ENCODE results near the gene DDIT4. TPM values are rescaled to one million over a fixed set of nuclear protein-coding genes. Genes with fewer than 3 reads are reported as not detected.

The DDIT4 gene
- total and polyA plus RNA-seq, 9 of the 15 experiments (the other 6 are each of a cell fraction or from before 2014, with no cell fraction given) = 8.2 to 675 (median 159) TPM

DNA sequence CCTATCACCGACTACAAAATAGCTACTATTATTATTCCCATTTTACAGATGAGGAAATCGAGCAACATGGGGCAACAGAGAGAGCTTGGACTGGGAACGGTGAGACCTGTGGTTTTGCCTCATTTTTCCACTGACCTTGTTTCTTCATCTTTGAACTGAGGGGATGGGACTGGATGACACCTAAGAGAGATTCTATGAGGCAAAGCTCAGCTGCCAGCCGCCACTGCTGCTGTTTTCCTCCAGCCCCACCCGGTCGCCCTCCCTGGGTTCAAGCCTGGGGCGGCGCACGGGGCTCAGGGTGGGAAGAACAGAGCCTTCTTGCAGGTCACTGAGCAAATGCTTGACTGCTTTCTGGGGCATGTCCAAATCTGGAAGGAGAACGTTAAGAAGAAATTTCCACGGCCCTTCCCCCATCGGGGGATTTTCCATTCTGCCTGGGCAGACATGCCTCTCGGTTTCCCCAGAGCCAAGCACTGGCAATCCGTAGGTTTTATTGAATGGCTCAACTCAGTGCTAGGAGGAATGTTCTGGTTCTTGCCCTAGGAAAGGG, 12.3 kb downstream of the DDIT4 start (continued):
- no peak for TF ChIP-seq ELF2 (CRISPR knock-in tag; IDR thresholded peaks at IDR 0.05)
- peak; percentile 39; the same call in 1 of the 2 replicates for TF ChIP-seq HDAC2 (IDR thresholded peaks at IDR 0.05)

DNA sequence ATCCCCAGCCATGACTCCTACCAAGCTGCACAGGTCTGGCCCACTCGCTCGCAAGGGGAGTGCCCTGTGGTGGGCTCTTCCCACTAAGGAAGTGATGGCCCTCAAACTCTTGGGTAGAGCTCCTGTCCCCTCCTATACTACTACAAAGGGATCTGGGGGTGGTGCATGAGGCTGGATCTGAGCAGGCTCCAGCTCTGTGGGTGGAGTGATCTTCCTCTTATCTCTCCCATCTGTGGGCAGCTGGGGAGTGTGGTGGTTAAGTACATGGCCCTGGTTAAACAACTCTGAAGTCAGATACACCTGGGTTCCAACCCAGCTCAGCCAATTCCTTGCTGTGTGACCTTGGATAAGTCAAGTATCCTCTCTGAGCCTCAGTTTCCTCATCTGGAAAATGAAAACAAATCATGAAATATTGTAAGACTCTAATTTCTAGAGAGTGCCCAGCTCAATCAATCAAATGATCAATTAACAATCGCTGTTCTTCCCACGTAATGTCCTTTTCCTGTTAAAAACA, 17.4 kb downstream of the DDIT4 start:
- H4K20me1 ChIP-seq (replicated peaks; ENCODE audit: control insufficient read depth, insufficient read depth, low read length) = no peaks in the 10 kb centered on the region
- DNase-seq (ENCODE audit: extremely low read depth in 1 of 4, low spot score in 3 of 4) = peak; percentile 85 to 92 (median 90)
- peak overlapping the region; percentile 39 to 87; a peak in 3 of 4 replicates for H3K9ac ChIP-seq (ENCODE audit: insufficient read depth in 1 of 2, low read depth in 2 of 2, low read length in 2 of 2)
- no peaks in the 10 kb centered on the region for H3K27me3 ChIP-seq (ENCODE audit: control insufficient read depth in 2 of 2, insufficient read depth in 2 of 2, low read length in 2 of 2)
- POLR2A ChIA-PET = interaction anchor here (0.6 to 5.9 kb wide), 11 partner anchors 8 to 721 kb away, joined by 3 to 155 read pairs (median 4); partner anchors contain the start of gene DDIT4
- peak; percentile 87 for FAIRE-seq
- no peaks in the 10 kb centered on the region for H3K79me2 ChIP-seq (ENCODE audit: control insufficient read depth, insufficient read depth, low read length)
- peaks cover 5% of the 10 kb centered on the region for H3K9me1 ChIP-seq (ENCODE audit: control insufficient read depth, insufficient read depth, low read length)
- CTCF ChIA-PET (ENCODE audit: low intra/inter-chr PET ratio) = no interaction called here
- H3K4me3 ChIP-seq = no peak overlapping the region
- 51% methylated on average over 4 of the region's 4 CpGs for WGBS (ENCODE audit: insufficient coverage, low coverage, missing lambda C conversion rate)
- peak; percentile 80 for ATAC-seq
- H2AFZ ChIP-seq (ENCODE audit: low read depth, low read length) = peak overlapping the region; percentile 80
- no TSS peak for BruUV-seq (replicated peaks)
- peak overlapping the region; percentile 56; the same call in 2 of the 3 replicates for H3K27ac ChIP-seq (ENCODE audit: extremely low read depth, low read depth, low read length)
- intact Hi-C loops (cut with micrococcal nuclease) = no loop called here
- H3K4me1 ChIP-seq (replicated peaks in 1 of 2; ENCODE audit: control insufficient read depth in 2 of 2, insufficient read depth in 2 of 2, low read length in 2 of 2) = peaks cover 43% of the 10 kb centered on the region in 2 experiments
- peak overlapping the region; percentile 40 for H3K4me2 ChIP-seq (ENCODE audit: insufficient read depth, low read length)
- H3K9me3 ChIP-seq (replicated peaks; ENCODE audit: control insufficient read depth, insufficient read depth, low read depth, low read length) = no peaks in the 10 kb centered on the region
- in situ Hi-C loops (cut with MboI) = no loop called here
- no peaks in the 10 kb centered on the region for H3K36me3 ChIP-seq (ENCODE audit: control insufficient read depth, insufficient read depth, low read length)
- TF ChIP-seq RCOR1 (IDR thresholded peaks at IDR 0.05; ENCODE audit: borderline replicate concordance in 1 of 2, low read depth in 2 of 2, low read length in 2 of 2) (peak in 1 of 2 experiments; percentile 74; a peak in 2 of 4 replicates), FOSL1 (tag; conservative IDR thresholded peaks at IDR 0.05) (peak; percentile 53; the same call in 1 of the 2 replicates), ZNF217 (CRISPR knock-in tag; IDR thresholded peaks at IDR 0.05) (no peak), NR3C1 (CRISPR knock-in tag; IDR thresholded peaks at IDR 0.05) (no peak), ATF7 (IDR thresholded peaks at IDR 0.05) (peak; percentile 49; the same call in 1 of the 2 replicates), ESRRA (IDR thresholded peaks at IDR 0.05; ENCODE audit: borderline replicate concordance, low read depth) (peak; percentile 79; the same call in 1 of the 2 replicates), ZNF589 (CRISPR knock-in tag; IDR thresholded peaks at IDR 0.05; ENCODE audit: low read depth) (peak; percentile 77; the same call in 1 of the 2 replicates)
- TF ChIP-seq, protein P1, sequence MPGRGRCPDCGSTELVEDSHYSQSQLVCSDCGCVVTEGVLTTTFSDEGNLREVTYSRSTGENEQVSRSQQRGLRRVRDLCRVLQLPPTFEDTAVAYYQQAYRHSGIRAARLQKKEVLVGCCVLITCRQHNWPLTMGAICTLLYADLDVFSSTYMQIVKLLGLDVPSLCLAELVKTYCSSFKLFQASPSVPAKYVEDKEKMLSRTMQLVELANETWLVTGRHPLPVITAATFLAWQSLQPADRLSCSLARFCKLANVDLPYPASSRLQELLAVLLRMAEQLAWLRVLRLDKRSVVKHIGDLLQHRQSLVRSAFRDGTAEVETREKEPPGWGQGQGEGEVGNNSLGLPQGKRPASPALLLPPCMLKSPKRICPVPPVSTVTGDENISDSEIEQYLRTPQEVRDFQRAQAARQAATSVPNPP (IDR thresholded peaks at IDR 0.05; ENCODE audit: borderline replicate concordance, insufficient read depth, insufficient read length) = no peak
- TF ChIP-seq, protein P2, sequence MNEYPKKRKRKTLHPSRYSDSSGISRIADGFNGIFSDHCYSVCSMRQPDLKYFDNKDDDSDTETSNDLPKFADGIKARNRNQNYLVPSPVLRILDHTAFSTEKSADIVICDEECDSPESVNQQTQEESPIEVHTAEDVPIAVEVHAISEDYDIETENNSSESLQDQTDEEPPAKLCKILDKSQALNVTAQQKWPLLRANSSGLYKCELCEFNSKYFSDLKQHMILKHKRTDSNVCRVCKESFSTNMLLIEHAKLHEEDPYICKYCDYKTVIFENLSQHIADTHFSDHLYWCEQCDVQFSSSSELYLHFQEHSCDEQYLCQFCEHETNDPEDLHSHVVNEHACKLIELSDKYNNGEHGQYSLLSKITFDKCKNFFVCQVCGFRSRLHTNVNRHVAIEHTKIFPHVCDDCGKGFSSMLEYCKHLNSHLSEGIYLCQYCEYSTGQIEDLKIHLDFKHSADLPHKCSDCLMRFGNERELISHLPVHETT (CRISPR knock-in tag; conservative IDR thresholded peaks at IDR 0.05 in 1 of 2, IDR thresholded peaks at IDR 0.05 in 1 of 2) = 0 out of 4 replicates have a peak, but pooled peaks of 1 of the 2 experiments have one; percentile 27
